Liver (tissue), 3 donors: ENCODE data around the gene HORMAD2.

Experiments
- HNF4A ChIP-seq, 2 donors: conservative IDR thresholded peaks; 2 replicates each; pipeline ENCODE4 v1.6.1; 2016; ENCODE audit warnings: antibody characterized with exemption in 2 of 2, mild to moderate bottlenecking in 2 of 2
- HNF4G ChIP-seq: IDR thresholded peaks from 2 replicates; pipeline ENCODE4 v1.6.1; 2016; ENCODE audit warnings: antibody characterized with exemption
- JUND ChIP-seq, 2 donors: IDR thresholded peaks; 2 replicates each; pipeline ENCODE4 v1.6.1; 2016; ENCODE audit warnings: antibody characterized with exemption in 2 of 2
- YY1 ChIP-seq: IDR thresholded peaks from 2 replicates; pipeline ENCODE4 v1.6.1; 2016; ENCODE audit warnings: antibody characterized with exemption, mild to moderate bottlenecking
- TF ChIP-seq, protein P1 (sequence below): IDR thresholded peaks from 2 replicates; pipeline ENCODE4 v1.6.1; 2016; ENCODE audit warnings: antibody characterized with exemption
- TF ChIP-seq, protein P2 (sequence below): fragments of 150-350 bp; IDR thresholded peaks from 2 replicates; pipeline ENCODE4 v1.5.1; 2017; ENCODE audit warnings: improper control_type of control experiment, low read depth, low read length; ENCODE audit not compliant: missing input control
- TF ChIP-seq, protein P3 (sequence below): IDR thresholded peaks from 2 replicates; pipeline ENCODE4 v1.6.1; 2016; ENCODE audit warnings: antibody characterized with exemption
- donor health status: healthy.
- donor health status: healthy.

DNA sequence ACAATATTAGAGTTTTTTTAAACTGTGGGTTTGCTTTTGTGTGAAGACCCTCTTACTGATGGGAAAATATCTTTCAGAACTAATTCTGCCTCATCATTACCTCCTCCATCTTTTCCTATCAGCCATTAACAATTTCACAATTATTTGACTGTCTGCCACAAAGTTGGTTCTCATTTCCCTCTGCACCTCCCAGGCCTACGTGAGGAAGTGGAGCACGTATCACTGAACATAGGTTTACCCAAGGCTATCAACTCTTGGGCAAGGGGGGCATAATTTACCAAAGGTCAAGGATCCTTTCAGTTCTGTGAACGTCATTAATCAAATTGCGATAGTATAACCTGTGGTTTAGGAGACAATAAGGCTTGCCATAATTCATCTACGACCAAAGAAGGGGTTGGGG lies 106.2 kb downstream of the HORMAD2 start:
- TF ChIP-seq, protein P1, sequence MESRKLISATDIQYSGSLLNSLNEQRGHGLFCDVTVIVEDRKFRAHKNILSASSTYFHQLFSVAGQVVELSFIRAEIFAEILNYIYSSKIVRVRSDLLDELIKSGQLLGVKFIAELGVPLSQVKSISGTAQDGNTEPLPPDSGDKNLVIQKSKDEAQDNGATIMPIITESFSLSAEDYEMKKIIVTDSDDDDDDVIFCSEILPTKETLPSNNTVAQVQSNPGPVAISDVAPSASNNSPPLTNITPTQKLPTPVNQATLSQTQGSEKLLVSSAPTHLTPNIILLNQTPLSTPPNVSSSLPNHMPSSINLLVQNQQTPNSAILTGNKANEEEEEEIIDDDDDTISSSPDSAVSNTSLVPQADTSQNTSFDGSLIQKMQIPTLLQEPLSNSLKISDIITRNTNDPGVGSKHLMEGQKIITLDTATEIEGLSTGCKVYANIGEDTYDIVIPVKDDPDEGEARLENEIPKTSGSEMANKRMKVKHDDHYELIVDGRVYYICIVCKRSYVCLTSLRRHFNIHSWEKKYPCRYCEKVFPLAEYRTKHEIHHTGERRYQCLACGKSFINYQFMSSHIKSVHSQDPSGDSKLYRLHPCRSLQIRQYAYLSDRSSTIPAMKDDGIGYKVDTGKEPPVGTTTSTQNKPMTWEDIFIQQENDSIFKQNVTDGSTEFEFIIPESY, result no peak
- TF ChIP-seq, protein P2, sequence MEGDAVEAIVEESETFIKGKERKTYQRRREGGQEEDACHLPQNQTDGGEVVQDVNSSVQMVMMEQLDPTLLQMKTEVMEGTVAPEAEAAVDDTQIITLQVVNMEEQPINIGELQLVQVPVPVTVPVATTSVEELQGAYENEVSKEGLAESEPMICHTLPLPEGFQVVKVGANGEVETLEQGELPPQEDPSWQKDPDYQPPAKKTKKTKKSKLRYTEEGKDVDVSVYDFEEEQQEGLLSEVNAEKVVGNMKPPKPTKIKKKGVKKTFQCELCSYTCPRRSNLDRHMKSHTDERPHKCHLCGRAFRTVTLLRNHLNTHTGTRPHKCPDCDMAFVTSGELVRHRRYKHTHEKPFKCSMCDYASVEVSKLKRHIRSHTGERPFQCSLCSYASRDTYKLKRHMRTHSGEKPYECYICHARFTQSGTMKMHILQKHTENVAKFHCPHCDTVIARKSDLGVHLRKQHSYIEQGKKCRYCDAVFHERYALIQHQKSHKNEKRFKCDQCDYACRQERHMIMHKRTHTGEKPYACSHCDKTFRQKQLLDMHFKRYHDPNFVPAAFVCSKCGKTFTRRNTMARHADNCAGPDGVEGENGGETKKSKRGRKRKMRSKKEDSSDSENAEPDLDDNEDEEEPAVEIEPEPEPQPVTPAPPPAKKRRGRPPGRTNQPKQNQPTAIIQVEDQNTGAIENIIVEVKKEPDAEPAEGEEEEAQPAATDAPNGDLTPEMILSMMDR, result no peak
- TF ChIP-seq JUND (IDR thresholded peaks at IDR 0.05) (no peak), HNF4A (conservative IDR thresholded peaks at IDR 0.05) (no peak), YY1 (no peak), HNF4G (no peak)
- TF ChIP-seq, protein P3, sequence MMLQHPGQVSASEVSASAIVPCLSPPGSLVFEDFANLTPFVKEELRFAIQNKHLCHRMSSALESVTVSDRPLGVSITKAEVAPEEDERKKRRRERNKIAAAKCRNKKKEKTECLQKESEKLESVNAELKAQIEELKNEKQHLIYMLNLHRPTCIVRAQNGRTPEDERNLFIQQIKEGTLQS, result no peak
